NCI-H1048 (cell line): ENCODE data around the gene DHRS4L2.
"Not testable (repeated sequence)": the region's sequence is repeated elsewhere in the genome, so short reads cannot be mapped to it uniquely, and the experiment has no call there.

ENCODE experiments used
- DNase-seq: peaks from one replicate; lab custom pipeline; 2025; lab: John Stamatoyannopoulos, UW

Gene DHRS4L2

GRCh38 chr14:23988607-23989363 lies at the start of gene DHRS4L2:
Gene DHRS4L2, plus strand, starts transcription at chr14:23988929. Its CDS starts 19 bp downstream, at chr14:23988948.
- DNase-seq = not testable (repeated sequence)

- no peak for DNase-seq
Observed at GRCh38 chr14:23939607-23940326, 49.0 kb upstream of the DHRS4L2 start.

- DNase-seq = no peak
Observed at GRCh38 chr14:23941230-23941629, 47.5 kb upstream of the DHRS4L2 start.

GRCh38 chr14:23941669-23942068 lies 47.1 kb upstream of the DHRS4L2 start:
- no peak for DNase-seq

GRCh38 chr14:23942587-23942986 lies 46.1 kb upstream of the DHRS4L2 start:
- no peak for DNase-seq

GRCh38 chr14:23949069-23949468 lies 39.7 kb upstream of the DHRS4L2 start:
- not testable (repeated sequence) for DNase-seq

GRCh38 chr14:23950411-23951135 lies 38.2 kb upstream of the DHRS4L2 start:
- DNase-seq = no peak

GRCh38 chr14:23951136-23951466 lies 37.6 kb upstream of the DHRS4L2 start:
- not testable (repeated sequence) for DNase-seq

- no peak for DNase-seq
Observed at GRCh38 chr14:23951590-23952201, 37.0 kb upstream of the DHRS4L2 start.

GRCh38 chr14:23953116-23953463 lies 35.6 kb upstream of the DHRS4L2 start:
- DNase-seq = not testable (repeated sequence)

- peak; percentile 75 for DNase-seq
Observed at GRCh38 chr14:23953464-23954278, 35.1 kb upstream of the DHRS4L2 start, which contains the start of gene DHRS4. Gene DHRS4, plus strand, starts transcription at chr14:23953770. Its CDS starts 19 bp downstream, at chr14:23953789.

- DNase-seq = not testable (repeated sequence)
Observed at GRCh38 chr14:23954279-23954614, 34.5 kb upstream of the DHRS4L2 start.

- DNase-seq = not testable (repeated sequence)
Observed at GRCh38 chr14:23954965-23955364, 33.8 kb upstream of the DHRS4L2 start.

GRCh38 chr14:23955811-23956210 lies 32.9 kb upstream of the DHRS4L2 start:
- DNase-seq = not testable (repeated sequence)

GRCh38 chr14:23957913-23958569 lies 30.7 kb upstream of the DHRS4L2 start:
- DNase-seq = not testable (repeated sequence)

GRCh38 chr14:23960899-23961298 lies 27.8 kb upstream of the DHRS4L2 start:
- DNase-seq = not testable (repeated sequence)

- not testable (repeated sequence) for DNase-seq
Observed at GRCh38 chr14:23961704-23962103, 27.0 kb upstream of the DHRS4L2 start.

GRCh38 chr14:23969130-23969480 lies 19.6 kb upstream of the DHRS4L2 start:
- not testable (repeated sequence) for DNase-seq

GRCh38 chr14:23969481-23970282 lies 19.0 kb upstream of the DHRS4L2 start:
- DNase-seq = not testable (repeated sequence)

GRCh38 chr14:23970283-23970659 lies 18.5 kb upstream of the DHRS4L2 start:
- DNase-seq = not testable (repeated sequence)
